ENCODE data around the gene NRCAM.

Gene NRCAM

DNA sequence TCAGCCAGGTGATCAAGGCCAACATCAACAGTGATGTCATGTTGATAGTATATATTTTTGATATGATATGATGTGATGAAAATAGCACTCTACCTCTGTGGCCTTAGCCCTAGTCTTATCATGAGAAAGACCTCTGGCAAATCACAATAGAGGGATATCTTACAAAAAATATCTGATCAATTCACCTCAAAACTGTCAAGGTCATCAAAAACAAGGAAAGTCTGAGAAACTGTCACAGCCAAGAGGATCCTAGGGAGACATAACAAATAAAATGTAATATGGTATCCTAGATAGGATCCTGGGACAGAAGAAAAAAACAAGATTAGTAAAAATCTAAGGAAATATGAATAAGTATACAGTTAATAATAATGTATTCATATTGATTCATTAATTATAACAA is 92.6 kb downstream of the NRCAM start:
- Histone ChIP-seq H3K27me3 (ENCODE audit: low read length) (no peaks in the 10 kb centered on the region), H3F3A (ENCODE audit: insufficient read depth) (no peaks in the 10 kb centered on the region), H3K79me2 (ENCODE audit: insufficient read depth, low read length) (no peaks in the 10 kb centered on the region), H3K27ac (ENCODE audit: low read depth, low read length) (no peak overlapping the region), H3K9me2 (replicated peaks; ENCODE audit: insufficient read depth, low read length) (no peaks in the 10 kb centered on the region), H4K20me1 (ENCODE audit: low read depth, low read length) (no peaks in the 10 kb centered on the region), H3K9me3 (ENCODE audit: insufficient read depth, low read length) (no peaks in the 10 kb centered on the region), H3K36me3 (ENCODE audit: low read length) (no peaks in the 10 kb centered on the region), H3K4me3 (ENCODE audit: insufficient read depth, low read length, poor library complexity, severe bottlenecking) (no peak overlapping the region), H3K4me2 (ENCODE audit: low read depth, low read length, poor library complexity, severe bottlenecking) (no peak overlapping the region), H2AFZ (ENCODE audit: low read depth, low read length, severe bottlenecking) (no peak overlapping the region), H3K9ac (ENCODE audit: low read length) (no peak overlapping the region)
- no peak for TF ChIP-seq EZH2phosphoT487 (conservative IDR thresholded peaks at IDR 0.05; ENCODE audit: low read length)
- TF ChIP-seq, protein P1, sequence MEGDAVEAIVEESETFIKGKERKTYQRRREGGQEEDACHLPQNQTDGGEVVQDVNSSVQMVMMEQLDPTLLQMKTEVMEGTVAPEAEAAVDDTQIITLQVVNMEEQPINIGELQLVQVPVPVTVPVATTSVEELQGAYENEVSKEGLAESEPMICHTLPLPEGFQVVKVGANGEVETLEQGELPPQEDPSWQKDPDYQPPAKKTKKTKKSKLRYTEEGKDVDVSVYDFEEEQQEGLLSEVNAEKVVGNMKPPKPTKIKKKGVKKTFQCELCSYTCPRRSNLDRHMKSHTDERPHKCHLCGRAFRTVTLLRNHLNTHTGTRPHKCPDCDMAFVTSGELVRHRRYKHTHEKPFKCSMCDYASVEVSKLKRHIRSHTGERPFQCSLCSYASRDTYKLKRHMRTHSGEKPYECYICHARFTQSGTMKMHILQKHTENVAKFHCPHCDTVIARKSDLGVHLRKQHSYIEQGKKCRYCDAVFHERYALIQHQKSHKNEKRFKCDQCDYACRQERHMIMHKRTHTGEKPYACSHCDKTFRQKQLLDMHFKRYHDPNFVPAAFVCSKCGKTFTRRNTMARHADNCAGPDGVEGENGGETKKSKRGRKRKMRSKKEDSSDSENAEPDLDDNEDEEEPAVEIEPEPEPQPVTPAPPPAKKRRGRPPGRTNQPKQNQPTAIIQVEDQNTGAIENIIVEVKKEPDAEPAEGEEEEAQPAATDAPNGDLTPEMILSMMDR (IDR thresholded peaks at IDR 0.05; ENCODE audit: insufficient read depth, low read length, poor library complexity, severe bottlenecking) = no peak

- Histone ChIP-seq H3K27me3 (ENCODE audit: low read length) (no peaks in the 10 kb centered on the region), H3K79me2 (ENCODE audit: insufficient read depth, low read length) (no peaks in the 10 kb centered on the region), H4K20me1 (ENCODE audit: low read depth, low read length) (no peaks in the 10 kb centered on the region), H2AFZ (ENCODE audit: low read depth, low read length, severe bottlenecking) (no peak overlapping the region), H3F3A (ENCODE audit: insufficient read depth) (no peaks in the 10 kb centered on the region), H3K27ac (ENCODE audit: low read depth, low read length) (no peak overlapping the region), H3K36me3 (ENCODE audit: low read length) (no peaks in the 10 kb centered on the region), H3K9ac (ENCODE audit: low read length) (no peak overlapping the region), H3K9me2 (replicated peaks; ENCODE audit: insufficient read depth, low read length) (no peaks in the 10 kb centered on the region), H3K4me3 (ENCODE audit: insufficient read depth, low read length, poor library complexity, severe bottlenecking) (no peak overlapping the region), H3K9me3 (ENCODE audit: insufficient read depth, low read length) (no peaks in the 10 kb centered on the region), H3K4me2 (ENCODE audit: low read depth, low read length, poor library complexity, severe bottlenecking) (no peak overlapping the region)
- TF ChIP-seq EZH2phosphoT487 (conservative IDR thresholded peaks at IDR 0.05; ENCODE audit: low read length) = no peak
- TF ChIP-seq, protein P1 (IDR thresholded peaks at IDR 0.05; ENCODE audit: insufficient read depth, low read length, poor library complexity, severe bottlenecking) = no peak
These were observed 96.0 kb downstream of the NRCAM start for GRCh38 chr7:108360058-108360800.

DNA sequence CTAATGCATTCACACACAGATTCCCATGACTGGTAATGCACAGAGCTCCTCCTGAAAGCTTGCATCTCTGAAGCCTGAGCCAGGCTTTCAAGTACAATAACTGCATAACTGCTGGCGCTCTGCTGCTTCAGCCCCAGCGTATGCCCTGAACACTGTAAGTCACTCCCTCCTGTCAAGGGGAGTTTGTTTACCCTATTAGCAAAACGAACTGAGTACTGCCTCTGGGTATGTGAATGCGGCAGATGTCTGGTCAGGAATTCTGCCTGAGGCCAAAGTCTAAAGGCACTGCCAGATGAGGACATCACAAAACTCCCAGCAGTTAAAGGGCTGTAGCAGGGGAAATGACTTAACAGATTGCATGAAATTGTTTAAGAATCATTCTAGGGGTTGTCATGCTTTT is 97.7 kb downstream of the NRCAM start:
- Histone ChIP-seq H3K9ac (ENCODE audit: low read length) (no peak overlapping the region), H4K20me1 (ENCODE audit: low read depth, low read length) (no peaks in the 10 kb centered on the region), H2AFZ (ENCODE audit: low read depth, low read length, severe bottlenecking) (no peak overlapping the region), H3K27me3 (ENCODE audit: low read length) (no peaks in the 10 kb centered on the region), H3K79me2 (ENCODE audit: insufficient read depth, low read length) (no peaks in the 10 kb centered on the region), H3K27ac (ENCODE audit: low read depth, low read length) (no peak overlapping the region), H3K9me2 (replicated peaks; ENCODE audit: insufficient read depth, low read length) (no peaks in the 10 kb centered on the region), H3K36me3 (ENCODE audit: low read length) (no peaks in the 10 kb centered on the region), H3K4me2 (ENCODE audit: low read depth, low read length, poor library complexity, severe bottlenecking) (no peak overlapping the region), H3F3A (ENCODE audit: insufficient read depth) (no peaks in the 10 kb centered on the region), H3K4me3 (ENCODE audit: insufficient read depth, low read length, poor library complexity, severe bottlenecking) (no peak overlapping the region), H3K9me3 (ENCODE audit: insufficient read depth, low read length) (no peaks in the 10 kb centered on the region)
- no peak for TF ChIP-seq EZH2phosphoT487 (conservative IDR thresholded peaks at IDR 0.05; ENCODE audit: low read length)
- TF ChIP-seq, protein P1 (IDR thresholded peaks at IDR 0.05; ENCODE audit: insufficient read depth, low read length, poor library complexity, severe bottlenecking) = no peak

All from SU-DHL-6 (cell line).